ENCODE results near the gene TIRAP. TPM values are rescaled to one million over a fixed set of nuclear protein-coding genes. Genes with fewer than 3 reads are reported as not detected.

The TIRAP gene
- total RNA-seq, 4 donors from 2014 or later: 4.5 to 5.8 (median 5.6) TPM

- Histone ChIP-seq H3K4me1 (peaks cover 10 to 20% of the 10 kb centered on the region in 2 donors), H3K9me3 (no peaks in the 10 kb centered on the region), H3K4me3 (no peak overlapping the region), H3K27me3 (no peaks in the 10 kb centered on the region), H3K36me3 (no peaks in the 10 kb centered on the region), H3K27ac (no peak overlapping the region)
- intact Hi-C loops (cut with DNase I; ENCODE audit: low total_unique reads) (no loop called here), in situ Hi-C loops (cut with MboI; ENCODE audit: low sequenced_read_pairs in 4 of 4) (no loop called here)
- DNase-seq (no peak), ATAC-seq (no peak)
- no peak for TF ChIP-seq CTCF (IDR thresholded peaks at IDR 0.05 in 4 of 5, conservative IDR thresholded peaks at IDR 0.05 in 1 of 5)
- TF ChIP-seq POLR2A (IDR thresholded peaks at IDR 0.05): no peak
These were observed 46.8 kb downstream of the TIRAP start for GRCh38 chr11:126329644-126330211.

GRCh38 chr11:126331286-126331685 is 48.4 kb downstream of the TIRAP start:
- peaks cover 10 to 30% of the 10 kb centered on the region in 2 donors for H3K4me1 ChIP-seq
- H3K27ac ChIP-seq: no peak overlapping the region
- no peaks in the 10 kb centered on the region for H3K36me3 ChIP-seq
- ATAC-seq (no peak), DNase-seq (no peak)
- H3K27me3 ChIP-seq: no peaks in the 10 kb centered on the region
- no peaks in the 10 kb centered on the region for H3K9me3 ChIP-seq
- in situ Hi-C loops (cut with MboI; ENCODE audit: low sequenced_read_pairs in 4 of 4): no loop called here
- no peak for TF ChIP-seq CTCF (IDR thresholded peaks at IDR 0.05 in 4 of 5, conservative IDR thresholded peaks at IDR 0.05 in 1 of 5)
- no peak for TF ChIP-seq POLR2A (IDR thresholded peaks at IDR 0.05)
- no peak overlapping the region for H3K4me3 ChIP-seq
- intact Hi-C loops (cut with DNase I; ENCODE audit: low total_unique reads): no loop called here

- in situ Hi-C loops (cut with MboI; ENCODE audit: low sequenced_read_pairs in 4 of 4) (no loop called here), intact Hi-C loops (cut with DNase I; ENCODE audit: low total_unique reads) (no loop called here)
- peak overlapping the region in 3 of 4 donors; percentile 24 to 60 (median 55) for H3K27ac ChIP-seq
- H3K36me3 ChIP-seq: no peaks in the 10 kb centered on the region
- ATAC-seq: peak; percentile 84 to 85
- no peak overlapping the region for H3K4me3 ChIP-seq
- TF ChIP-seq POLR2A (IDR thresholded peaks at IDR 0.05) (no peak), CTCF (IDR thresholded peaks at IDR 0.05 in 4 of 5, conservative IDR thresholded peaks at IDR 0.05 in 1 of 5) (no peak)
- H3K9me3 ChIP-seq: no peaks in the 10 kb centered on the region
- H3K27me3 ChIP-seq: no peaks in the 10 kb centered on the region
- H3K4me1 ChIP-seq: peaks cover 10 to 30% of the 10 kb centered on the region in 2 donors
- DNase-seq: peak; percentile 45 to 79
These were observed 49.4 kb downstream of the TIRAP start for GRCh38 chr11:126332221-126332711.

- in situ Hi-C loops (cut with MboI; ENCODE audit: low sequenced_read_pairs in 4 of 4) (no loop called here), intact Hi-C loops (cut with DNase I; ENCODE audit: low total_unique reads) (no loop called here)
- TF ChIP-seq POLR2A (IDR thresholded peaks at IDR 0.05): no peak
- H3K36me3 ChIP-seq: no peaks in the 10 kb centered on the region
- DNase-seq: no peak
- no peaks in the 10 kb centered on the region for H3K27me3 ChIP-seq
- no peak overlapping the region for H3K4me3 ChIP-seq
- ATAC-seq: peak in 1 of 2 donors; percentile 21
- H3K27ac ChIP-seq: no peak overlapping the region
- H3K9me3 ChIP-seq: no peaks in the 10 kb centered on the region
- peaks cover 10 to 30% of the 10 kb centered on the region in 2 donors for H3K4me1 ChIP-seq
These were observed 50.2 kb downstream of the TIRAP start for GRCh38 chr11:126333142-126333541.

- Histone ChIP-seq H3K27ac (peak overlapping the region in 2 of 4 donors; percentile 54 to 69), H3K27me3 (no peaks in the 10 kb centered on the region), H3K36me3 (peaks cover 0 to 12% of the 10 kb centered on the region in 2 donors), H3K4me3 (no peak overlapping the region), H3K9me3 (no peaks in the 10 kb centered on the region), H3K4me1 (peaks cover 16 to 34% of the 10 kb centered on the region in 2 donors)
- intact Hi-C loops (cut with DNase I; ENCODE audit: low total_unique reads): no loop called here
- TF ChIP-seq CTCF (IDR thresholded peaks at IDR 0.05 in 4 of 5, conservative IDR thresholded peaks at IDR 0.05 in 1 of 5): no peak
- no peak for TF ChIP-seq POLR2A (IDR thresholded peaks at IDR 0.05)
- in situ Hi-C loops (cut with MboI; ENCODE audit: low sequenced_read_pairs in 4 of 4): no loop called here
- peak in 1 of 2 donors; percentile 48 for ATAC-seq
- no peak for DNase-seq
These were observed 52.0 kb downstream of the TIRAP start for GRCh38 chr11:126334659-126335462.

Measured in gastrocnemius medialis (tissue), 4 donors.